H1 (cell line): ENCODE data around the gene RNF126. TPM values are rescaled to one million over a fixed set of nuclear protein-coding genes. Genes with fewer than 3 reads are reported as not detected.

Experiments used
- CTCF ChIA-PET: fragments of 300-600 bp; sonication (Branson Sonifier 250); formaldehyde crosslinking; loops from one replicate; lab custom pipeline; 2021; ENCODE audit not compliant: partially characterized antibody; lab: Charles Lee
- POLR2A ChIA-PET: fragments of 300-600 bp; sonication (Branson Sonifier 250); formaldehyde crosslinking; loops from one replicate; lab custom pipeline; 2021; ENCODE audit warnings: inconsistent platforms; ENCODE audit not compliant: partially characterized antibody; lab: Charles Lee
- DNase-seq, 2 experiments: peaks; one replicate each; pipeline versions ENCODE4 v3.0.0 to v3.0.0-alpha.2; 2010 to 2022; ENCODE audit warnings: low spot score in 2 of 2, low read depth in 1 of 2, mixed read lengths in 1 of 2
- FAIRE-seq: peaks from 2 replicates; lab custom pipeline; 2011; peaks lifted over from hg19 to GRCh38; lab: Jason Lieb, UNC
- H2AFZ ChIP-seq: 2 replicates; pipeline ENCODE4 v1.8.1; 2012; ENCODE audit warnings: low read length, inconsistent platforms
- H2AK5ac ChIP-seq: 2 replicates; pipeline ENCODE4 v1.6.1; 2013; ENCODE audit warnings: low read depth, low read length
- H2BK120ac ChIP-seq: replicated peaks from 2 replicates; pipeline ENCODE3; 2013; ENCODE audit warnings: low read depth, low read length, inconsistent platforms
- H2BK12ac ChIP-seq: 2 replicates; pipeline ENCODE4 v1.6.1; 2013; ENCODE audit warnings: low read depth, low read length
- H2BK15ac ChIP-seq: 2 replicates; pipeline ENCODE4 v1.6.1; 2013; ENCODE audit warnings: low read length
- H2BK20ac ChIP-seq: 2 replicates; pipeline ENCODE4 v1.6.1; 2013; ENCODE audit warnings: low read length
- H2BK5ac ChIP-seq: 2 replicates; pipeline ENCODE4 v1.6.1; 2013; ENCODE audit warnings: low read depth, low read length
- H3K14ac ChIP-seq: 2 replicates; pipeline ENCODE4 v1.6.1; 2013; ENCODE audit warnings: inconsistent platforms; ENCODE audit not compliant: insufficient read length
- H3K18ac ChIP-seq: 2 replicates; pipeline ENCODE4 v1.6.1; 2013; ENCODE audit warnings: low read length; ENCODE audit errors: extremely low read depth
- H3K23ac ChIP-seq: 2 replicates; pipeline ENCODE4 v1.6.1; 2013; ENCODE audit warnings: inconsistent platforms; ENCODE audit not compliant: insufficient read length
- H3K23me2 ChIP-seq: 2 replicates; pipeline ENCODE4 v1.6.1; 2013; ENCODE audit warnings: low read depth, low read length
- H3K27ac ChIP-seq: 2 replicates; pipeline ENCODE4 v1.6.1; 2011; ENCODE audit warnings: low read depth, low read length, inconsistent platforms
- H3K27me3 ChIP-seq, 4 experiments: replicated peaks in 1 of 4; 1 replicate in 1 of 4; 2 replicates in 3 of 4; pipeline versions ENCODE4 v1.6.1 to v1.8.1; 2011 to 2013; ENCODE audit warnings: low read length in 3 of 4, mild to moderate bottlenecking in 3 of 4, inconsistent platforms in 2 of 4, mixed read lengths in 2 of 4, moderate library complexity in 1 of 4; ENCODE audit not compliant: control insufficient read depth in 3 of 4, insufficient read depth in 3 of 4; ENCODE audit errors: extremely low read depth in 1 of 4
- H3K36me3 ChIP-seq, 4 experiments: 2 replicates each; pipeline versions ENCODE4 v1.6.1 to v1.8.1; 2011 to 2013; ENCODE audit warnings: mild to moderate bottlenecking in 4 of 4, low read length in 3 of 4, moderate library complexity in 2 of 4, control low read depth in 1 of 4, inconsistent platforms in 1 of 4; ENCODE audit not compliant: insufficient read depth in 4 of 4, control insufficient read depth in 2 of 4
- H3K4ac ChIP-seq: replicated peaks from 2 replicates; pipeline ENCODE3; 2013; ENCODE audit warnings: low read length, low read depth, mixed read lengths, inconsistent platforms; ENCODE audit not compliant: insufficient read length
- H3K4me1 ChIP-seq, 4 experiments: replicated peaks in 1 of 4; 1 replicate in 1 of 4; 2 replicates in 3 of 4; pipeline versions ENCODE4 v1.6.1 to v1.8.1; 2011 to 2013; ENCODE audit warnings: low read length in 3 of 4, inconsistent platforms in 2 of 4, mixed read lengths in 1 of 4; ENCODE audit not compliant: insufficient read depth in 4 of 4, control insufficient read depth in 3 of 4
- H3K4me2 ChIP-seq, 2 experiments: 2 replicates each; pipeline versions ENCODE4 v1.6.1 to v1.8.1; 2011 to 2013; ENCODE audit warnings: low read depth in 2 of 2, low read length in 2 of 2, control low read depth in 1 of 2, inconsistent platforms in 1 of 2, mild to moderate bottlenecking in 1 of 2; ENCODE audit not compliant: insufficient read depth in 1 of 2
- H3K4me3 ChIP-seq, 4 experiments: fragments of 200-600, 300-600 bp in 1 of 4; sonication (generic), shearing (Covaris generic), sonication (Bioruptor Twin) in 1 of 4; 2 replicates each; pipeline versions ENCODE4 v1.5.1 to v1.8.1; 2011 to 2016; ENCODE audit warnings: low read length in 4 of 4, low read depth in 3 of 4, control low read depth in 2 of 4, inconsistent platforms in 2 of 4, mild to moderate bottlenecking in 2 of 4, mixed read lengths in 1 of 4, moderate library complexity in 1 of 4; ENCODE audit not compliant: insufficient read depth in 2 of 4; ENCODE audit errors: extremely low read depth in 1 of 4
- H3K56ac ChIP-seq: replicated peaks from 2 replicates; pipeline ENCODE3; 2013; ENCODE audit warnings: low read depth, mild to moderate bottlenecking, mixed read lengths, low read length, inconsistent platforms; ENCODE audit not compliant: insufficient read length
- H3K79me1 ChIP-seq: 2 replicates; pipeline ENCODE4 v1.6.1; 2013; ENCODE audit warnings: low read depth, low read length, control low read depth
- H3K79me2 ChIP-seq, 2 experiments: 2 replicates each; pipeline versions ENCODE4 v1.6.1 to v1.8.1; 2012 to 2013; ENCODE audit warnings: low read length in 2 of 2, mild to moderate bottlenecking in 2 of 2, inconsistent platforms in 1 of 2; ENCODE audit not compliant: insufficient read depth in 2 of 2, control insufficient read depth in 1 of 2
- H3K9ac ChIP-seq, 4 experiments: replicated peaks in 1 of 4; 1 replicate in 1 of 4; 2 replicates in 3 of 4; pipeline versions ENCODE4 v1.6.1 to v1.8.1; 2011 to 2013; ENCODE audit warnings: low read depth in 3 of 4, low read length in 3 of 4, control low read depth in 2 of 4, mild to moderate bottlenecking in 2 of 4, moderate library complexity in 2 of 4, inconsistent platforms in 1 of 4; ENCODE audit errors: extremely low read depth in 1 of 4
- H3K9me3 ChIP-seq, 2 experiments: 2 replicates each; pipeline versions ENCODE4 v1.6.1 to v1.8.1; 2012 to 2013; ENCODE audit warnings: mild to moderate bottlenecking in 2 of 2, moderate library complexity in 2 of 2, control low read depth in 1 of 2, inconsistent platforms in 1 of 2, low read depth in 1 of 2, low read length in 1 of 2, mixed read lengths in 1 of 2; ENCODE audit not compliant: insufficient read depth in 2 of 2
- H4K20me1 ChIP-seq, 2 experiments: replicated peaks in 1 of 2; 2 replicates each; pipeline versions ENCODE3 to v1.8.1; 2011 to 2013; ENCODE audit warnings: inconsistent platforms in 2 of 2, low read length in 2 of 2, mild to moderate bottlenecking in 1 of 2; ENCODE audit not compliant: insufficient read depth in 2 of 2, control insufficient read depth in 1 of 2
- H4K5ac ChIP-seq: 2 replicates; pipeline ENCODE4 v1.6.1; 2013; ENCODE audit warnings: low read length, low read depth, mixed read lengths, inconsistent platforms; ENCODE audit not compliant: insufficient read length
- H4K8ac ChIP-seq: 2 replicates; pipeline ENCODE4 v1.8.0; 2013; ENCODE audit warnings: mild to moderate bottlenecking, moderate library complexity, low read length, inconsistent platforms; ENCODE audit not compliant: insufficient read depth; ENCODE audit errors: extremely low read depth
- H4K91ac ChIP-seq: replicated peaks from 2 replicates; pipeline ENCODE3; 2013; ENCODE audit warnings: low read length, mixed read lengths, inconsistent platforms; ENCODE audit not compliant: insufficient read length
- ATF2 ChIP-seq: IDR thresholded peaks from 2 replicates; pipeline ENCODE4 v1.6.1; 2012; ENCODE audit warnings: low read length, inconsistent platforms
- BCL11A ChIP-seq, 2 experiments: IDR thresholded peaks; one replicate each; pipeline ENCODE4 v1.6.1; 2011; ENCODE audit warnings: low read depth in 2 of 2, low read length in 2 of 2, mild to moderate bottlenecking in 2 of 2
- BRCA1 ChIP-seq: IDR thresholded peaks from 2 replicates; pipeline ENCODE4 v1.6.1; 2012; ENCODE audit warnings: low read depth, low read length, improper control_type of control experiment
- EGR1 ChIP-seq: IDR thresholded peaks from 2 replicates; pipeline ENCODE4 v1.6.1; 2011; ENCODE audit warnings: low read depth, low read length, borderline replicate concordance
- HDAC2 ChIP-seq, 2 experiments: fragments of 300-600 bp in 1 of 2; sonication (generic) in 1 of 2; IDR thresholded peaks; 2 replicates each; pipeline ENCODE4 v1.6.1; 2011 to 2012; ENCODE audit warnings: low read depth in 2 of 2, low read length in 2 of 2, mild to moderate bottlenecking in 2 of 2, moderate library complexity in 2 of 2, borderline replicate concordance in 1 of 2, inconsistent platforms in 1 of 2
- KDM1A ChIP-seq: fragments of 200-600, 300-600 bp; sonication (generic); IDR thresholded peaks from 2 replicates; pipeline ENCODE4 v1.7.1; 2016; ENCODE audit warnings: mild to moderate bottlenecking, low read length, borderline replicate concordance
- KDM4A ChIP-seq: IDR thresholded peaks from one replicate; pipeline ENCODE4 v1.7.1; 2012; ENCODE audit warnings: low read depth, mild to moderate bottlenecking, moderate library complexity, low read length, inconsistent platforms; ENCODE audit not compliant: severe bottlenecking
- POU5F1 ChIP-seq: IDR thresholded peaks from 2 replicates; pipeline ENCODE4 v1.6.1; 2011; ENCODE audit warnings: low read depth, mild to moderate bottlenecking, low read length, moderate library complexity
- RXRA ChIP-seq: IDR thresholded peaks from 2 replicates; pipeline ENCODE4 v1.6.1; 2011; ENCODE audit warnings: low read depth, mild to moderate bottlenecking, low read length, moderate library complexity; ENCODE audit not compliant: insufficient read depth
- SUZ12 ChIP-seq: fragments of 200-600 bp; sonication (generic); IDR thresholded peaks from 2 replicates; pipeline ENCODE4 v1.6.1; 2012; ENCODE audit warnings: mild to moderate bottlenecking, inconsistent platforms, low read length, moderate library complexity, mixed read lengths
- WGBS, 2 experiments: shearing (Covaris generic) in 1 of 2; methylation state at CpG; one replicate each; pipeline versions ENCODE4 v1.1.6 to v1.1.7; 2013 to 2015; ENCODE audit warnings: low lambda C conversion rate in 2 of 2, mixed read lengths in 2 of 2, inconsistent platforms in 1 of 2, low coverage in 1 of 2, missing lambda C conversion rate in 1 of 2; ENCODE audit not compliant: insufficient replicate concordance in 2 of 2, insufficient coverage in 1 of 2, insufficient read length in 1 of 2; ENCODE audit errors: extremely low coverage in 1 of 2, missing lambda C conversion rate in 1 of 2; 5-methylcytosine and 5-hydroxymethylcytosine counted together
- polyA plus RNA-seq, 7 experiments: library from polyadenylated mRNA; depleted of rRNA in 3 of 7; stranded (reverse) in 5 of 7; unstranded in 2 of 7; fragments of >200 nt in 5 of 7; fragments of 200-250 nt in 2 of 7; gene quantifications; 1 replicate in 5 of 7; 2 replicates in 1 of 7; 4 replicates in 1 of 7; pipeline versions ENCODE4 v1.2.1 to v1.2.3, GENCODE V29; 2011 to 2013; ENCODE audit warnings: missing spikeins in 2 of 7, mixed read lengths in 2 of 7
- total RNA-seq: library from RNA; stranded (reverse); fragmentation: NEBNext Ultra II Directional; extraction: Animal tissue kit (Norgen Biotek cat#: 25700); gene quantifications from 2 replicates; pipeline ENCODE4 v1.2.1, GENCODE V29; 2021
- TF ChIP-seq, protein P1 (sequence below): IDR thresholded peaks from 2 replicates; pipeline ENCODE4 v1.6.1; 2012; ENCODE audit warnings: inconsistent platforms

Gene RNF126
- total and polyA plus RNA-seq, 2 of the 8 experiments (the other 6 are each of a cell fraction or from before 2014, with no cell fraction given), result 21.8 to 68.0 TPM

DNA sequence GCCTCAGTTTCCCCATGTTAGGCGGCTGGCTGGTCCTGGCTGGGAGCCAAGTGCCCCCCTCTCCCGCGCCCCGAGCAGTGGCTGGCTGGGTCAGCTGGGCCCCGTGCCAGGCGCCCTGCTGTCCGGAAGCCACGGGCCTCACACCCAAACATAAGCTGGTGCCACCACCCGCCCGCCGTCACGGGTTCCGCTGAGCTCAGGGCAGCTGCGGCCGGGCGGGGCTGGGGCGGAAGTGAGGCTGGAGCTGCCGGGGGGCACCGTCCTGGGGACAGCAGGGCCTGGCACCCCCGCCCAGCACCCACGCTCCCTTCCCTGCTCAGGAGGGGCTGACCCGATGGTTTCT lies 54.0 kb downstream of the RNF126 start:
- Histone ChIP-seq H4K20me1 (no peaks in the 10 kb centered on the region), H2BK5ac (no peak overlapping the region), H3K14ac (no peak overlapping the region), H3K36me3 (peaks cover 0 to 6% (median 0%) of the 10 kb centered on the region in 4 experiments; a peak in 1 of 8 replicates), H3K56ac (no peak overlapping the region), H4K5ac (no peak overlapping the region), H3K27ac (no peak overlapping the region), H3K9me3 (peaks cover 0 to 8% of the 10 kb centered on the region in 2 experiments; a peak in 1 of 4 replicates), H4K8ac (no peak overlapping the region), H2BK20ac (no peak overlapping the region), H3K23ac (no peak overlapping the region), H2BK15ac (no peak overlapping the region), H3K23me2 (no peaks in the 10 kb centered on the region), H2AFZ (no peak overlapping the region), H3K79me2 (no peaks in the 10 kb centered on the region), H3K4me3 (no peak overlapping the region), H3K79me1 (no peaks in the 10 kb centered on the region; the same call in 1 of the 2 replicates), H3K18ac (no peak overlapping the region), H3K4me2 (no peak overlapping the region), H2BK120ac (no peak overlapping the region), H3K4me1 (no peaks in the 10 kb centered on the region), H2BK12ac (no peak overlapping the region), H3K27me3 (no peaks in the 10 kb centered on the region), H4K91ac (no peak overlapping the region), H3K9ac (no peak overlapping the region), H3K4ac (no peak overlapping the region), H2AK5ac (no peak overlapping the region)
- ChIA-PET CTCF (interaction anchor here (1.1 to 1.3 kb wide), 2 partner anchors 17 to 23 kb away, joined by 3 read pairs; no protein-coding TSS in a partner anchor), POLR2A (interaction anchor here (0.7 to 1.5 kb wide), 2 partner anchors 9 to 37 kb away, joined by 3 read pairs; no protein-coding TSS in a partner anchor)
- no peak for DNase-seq
- no peak for FAIRE-seq
- 90% methylated on average over 15 of the region's 22 CpGs; no CpG with 5 or more reads in 1 of the 2 experiments for WGBS, 2 experiments
- TF ChIP-seq RXRA (no peak), BCL11A (IDR thresholded peaks at IDR 0.05; ENCODE audit: low read depth in 2 of 2, low read length in 2 of 2) (no peak), KDM4A (no peak), BRCA1 (no peak), KDM1A (no peak), SUZ12 (no peak), EGR1 (no peak), HDAC2 (IDR thresholded peaks at IDR 0.05; ENCODE audit: borderline replicate concordance in 1 of 2, low read depth in 2 of 2, low read length in 2 of 2) (no peak), ATF2 (no peak), POU5F1 (no peak)
- TF ChIP-seq, protein P1, sequence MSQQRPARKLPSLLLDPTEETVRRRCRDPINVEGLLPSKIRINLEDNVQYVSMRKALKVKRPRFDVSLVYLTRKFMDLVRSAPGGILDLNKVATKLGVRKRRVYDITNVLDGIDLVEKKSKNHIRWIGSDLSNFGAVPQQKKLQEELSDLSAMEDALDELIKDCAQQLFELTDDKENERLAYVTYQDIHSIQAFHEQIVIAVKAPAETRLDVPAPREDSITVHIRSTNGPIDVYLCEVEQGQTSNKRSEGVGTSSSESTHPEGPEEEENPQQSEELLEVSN, result no peak
